ENCODE results near the gene CDHR2. TPM values are rescaled to one million over a fixed set of nuclear protein-coding genes. Genes with fewer than 3 reads are reported as not detected.

The CDHR2 gene
- total RNA-seq, 2 donors from 2014 or later = 0.12 TPM; not detected in 1

GRCh38 chr5:176521286-176521685 lies 27.9 kb upstream of the CDHR2 start:
- no peaks in the 10 kb centered on the region for H3K27me3 ChIP-seq
- H3K27ac ChIP-seq = no peak overlapping the region
- H3K4me1 ChIP-seq = no peaks in the 10 kb centered on the region
- TF ChIP-seq, protein P1, sequence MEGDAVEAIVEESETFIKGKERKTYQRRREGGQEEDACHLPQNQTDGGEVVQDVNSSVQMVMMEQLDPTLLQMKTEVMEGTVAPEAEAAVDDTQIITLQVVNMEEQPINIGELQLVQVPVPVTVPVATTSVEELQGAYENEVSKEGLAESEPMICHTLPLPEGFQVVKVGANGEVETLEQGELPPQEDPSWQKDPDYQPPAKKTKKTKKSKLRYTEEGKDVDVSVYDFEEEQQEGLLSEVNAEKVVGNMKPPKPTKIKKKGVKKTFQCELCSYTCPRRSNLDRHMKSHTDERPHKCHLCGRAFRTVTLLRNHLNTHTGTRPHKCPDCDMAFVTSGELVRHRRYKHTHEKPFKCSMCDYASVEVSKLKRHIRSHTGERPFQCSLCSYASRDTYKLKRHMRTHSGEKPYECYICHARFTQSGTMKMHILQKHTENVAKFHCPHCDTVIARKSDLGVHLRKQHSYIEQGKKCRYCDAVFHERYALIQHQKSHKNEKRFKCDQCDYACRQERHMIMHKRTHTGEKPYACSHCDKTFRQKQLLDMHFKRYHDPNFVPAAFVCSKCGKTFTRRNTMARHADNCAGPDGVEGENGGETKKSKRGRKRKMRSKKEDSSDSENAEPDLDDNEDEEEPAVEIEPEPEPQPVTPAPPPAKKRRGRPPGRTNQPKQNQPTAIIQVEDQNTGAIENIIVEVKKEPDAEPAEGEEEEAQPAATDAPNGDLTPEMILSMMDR (IDR thresholded peaks at IDR 0.05) = no peak
- H3K36me3 ChIP-seq = no peaks in the 10 kb centered on the region
- no peaks in the 10 kb centered on the region for H3K9me3 ChIP-seq
- no peak for DNase-seq (ENCODE audit: low spot score)
- no peak overlapping the region for H3K4me3 ChIP-seq

- Histone ChIP-seq H3K27me3 (no peaks in the 10 kb centered on the region), H3K36me3 (no peaks in the 10 kb centered on the region), H3K4me3 (no peak overlapping the region), H3K27ac (no peak overlapping the region), H3K4me1 (no peaks in the 10 kb centered on the region), H3K9me3 (no peaks in the 10 kb centered on the region)
- DNase-seq (ENCODE audit: low spot score) = no peak
- TF ChIP-seq, protein P1 (IDR thresholded peaks at IDR 0.05) = no peak
Measured at GRCh38 chr5:176521699-176522263, 27.4 kb upstream of the CDHR2 start.

GRCh38 chr5:176524138-176524537 lies 25.0 kb upstream of the CDHR2 start:
- no peaks in the 10 kb centered on the region for H3K9me3 ChIP-seq
- H3K36me3 ChIP-seq = peaks cover 22% of the 10 kb centered on the region
- H3K4me3 ChIP-seq = no peak overlapping the region
- TF ChIP-seq, protein P1 (IDR thresholded peaks at IDR 0.05) = no peak
- no peaks in the 10 kb centered on the region for H3K27me3 ChIP-seq
- H3K4me1 ChIP-seq = peaks cover 0 to 8% of the 10 kb centered on the region in 2 donors
- no peak overlapping the region for H3K27ac ChIP-seq
- DNase-seq (ENCODE audit: low spot score) = no peak

GRCh38 chr5:176524987-176525386 lies 24.2 kb upstream of the CDHR2 start:
- no peak overlapping the region for H3K4me3 ChIP-seq
- TF ChIP-seq, protein P1 (IDR thresholded peaks at IDR 0.05) = no peak
- H3K27ac ChIP-seq = no peak overlapping the region
- no peak for DNase-seq (ENCODE audit: low spot score)
- H3K4me1 ChIP-seq = peaks cover 0 to 8% of the 10 kb centered on the region in 2 donors
- H3K27me3 ChIP-seq = no peaks in the 10 kb centered on the region
- H3K36me3 ChIP-seq = peaks cover 31% of the 10 kb centered on the region
- H3K9me3 ChIP-seq = no peaks in the 10 kb centered on the region

DNA sequence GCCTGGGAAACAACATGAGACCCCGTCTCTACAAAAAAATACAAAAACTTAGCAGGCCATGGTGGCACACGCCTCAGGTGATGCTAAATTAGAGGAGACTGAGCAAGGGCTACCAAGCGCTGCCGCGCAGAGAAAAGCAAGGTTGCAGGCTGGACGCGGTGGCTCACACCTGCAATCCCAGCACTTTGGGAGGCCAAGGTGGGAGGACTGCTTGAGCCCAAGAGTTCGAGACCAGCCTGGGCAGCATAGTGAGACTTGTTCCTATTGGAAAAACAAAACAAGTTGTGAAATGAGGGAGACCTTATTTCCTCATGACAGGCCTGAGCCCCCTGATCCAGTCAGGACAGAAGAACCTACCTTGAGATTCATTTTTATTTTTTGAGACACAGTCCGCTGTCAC lies 23.5 kb upstream of the CDHR2 start:
- TF ChIP-seq, protein P1 (IDR thresholded peaks at IDR 0.05) = no peak
- H3K4me1 ChIP-seq = peaks cover 0 to 11% of the 10 kb centered on the region in 2 donors
- H3K27me3 ChIP-seq = no peaks in the 10 kb centered on the region
- no peaks in the 10 kb centered on the region for H3K9me3 ChIP-seq
- H3K27ac ChIP-seq = no peak overlapping the region
- peaks cover 38% of the 10 kb centered on the region for H3K36me3 ChIP-seq
- no peak for DNase-seq (ENCODE audit: low spot score)
- H3K4me3 ChIP-seq = no peak overlapping the region

DNA sequence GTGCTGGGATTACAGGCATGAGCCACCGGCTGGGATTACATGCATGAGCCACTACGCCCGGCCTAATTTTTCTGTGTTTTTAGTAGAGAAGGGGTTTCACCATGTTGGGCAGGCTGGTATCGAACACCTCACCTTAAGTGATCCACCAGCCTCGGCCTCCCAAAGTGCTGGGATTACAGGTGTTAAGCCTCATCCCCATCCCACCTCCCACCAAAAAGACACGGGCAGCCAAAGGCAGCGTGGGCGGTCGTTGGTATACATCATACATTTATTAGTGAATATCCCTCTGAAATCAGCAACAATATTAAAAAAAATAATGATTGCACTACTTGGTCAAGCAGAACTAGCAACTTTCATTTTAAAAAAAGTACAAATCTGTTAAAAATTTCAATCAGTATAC lies 22.7 kb upstream of the CDHR2 start:
- DNase-seq (ENCODE audit: low spot score) = no peak
- Histone ChIP-seq H3K27ac (no peak overlapping the region), H3K27me3 (no peaks in the 10 kb centered on the region), H3K9me3 (no peaks in the 10 kb centered on the region), H3K36me3 (peaks cover 46% of the 10 kb centered on the region), H3K4me3 (no peak overlapping the region), H3K4me1 (peaks cover 0 to 19% of the 10 kb centered on the region in 2 donors)
- TF ChIP-seq, protein P1 (IDR thresholded peaks at IDR 0.05) = no peak

Measured in right atrium auricular region (tissue), 2 donors.